ENCODE data around the gene DNLZ. TPM values are rescaled to one million over a fixed set of nuclear protein-coding genes. Genes with fewer than 3 reads are reported as not detected.

Gene DNLZ
- total and polyA plus RNA-seq, 2 donors (not counting 3 experiments of a cell fraction or from before 2014, with no cell fraction given), result 26.9 to 38.4 TPM

- Histone ChIP-seq H3K27ac (ENCODE audit: insufficient read depth, low read depth, low read length) (no peak overlapping the region), H3K4me2 (ENCODE audit: insufficient read depth, low read length) (no peak overlapping the region), H3K27me3 (ENCODE audit: control insufficient read depth in 2 of 2, insufficient read depth in 2 of 2, low read length in 2 of 2) (no peaks in the 10 kb centered on the region), H2AFZ (ENCODE audit: low read depth, low read length) (no peak overlapping the region), H3K9me1 (replicated peaks; ENCODE audit: control insufficient read depth, extremely low read depth, insufficient read depth, low read length) (no peaks in the 10 kb centered on the region), H4K20me1 (replicated peaks; ENCODE audit: control insufficient read depth, extremely low read depth, insufficient read depth, low read length) (no peaks in the 10 kb centered on the region), H3K9me3 (replicated peaks; ENCODE audit: control insufficient read depth, insufficient read depth, low read length) (no peaks in the 10 kb centered on the region), H3K9ac (replicated peaks; ENCODE audit: extremely low read depth, insufficient read depth, low read length) (no peak overlapping the region), H3K36me3 (ENCODE audit: control insufficient read depth in 2 of 2, extremely low read depth in 1 of 2, insufficient read depth in 2 of 2, low read length in 2 of 2) (no peaks in the 10 kb centered on the region), H3K79me2 (ENCODE audit: control insufficient read depth, insufficient read depth, low read length) (peaks cover 3% of the 10 kb centered on the region), H3K4me1 (ENCODE audit: control insufficient read depth, extremely low read depth, insufficient read depth, low read length) (peaks cover 7% of the 10 kb centered on the region), H3K4me3 (replicated peaks in 1 of 3; ENCODE audit: insufficient read depth in 1 of 3, low read depth in 1 of 3, low read length in 3 of 3) (no peak overlapping the region)
- intact Hi-C loops (cut with micrococcal nuclease) (no loop called here), dilution Hi-C loops (cut with MboI; ENCODE audit: extremely low pct_ligation_motif_present, low sequenced_read_pairs) (no loop called here)
- no peak for FAIRE-seq
- DNase-seq (ENCODE audit: low read depth, low spot score), result no peak
- BruUV-seq (replicated peaks), result no TSS peak
- ChIA-PET CTCF (interaction anchor here (0.8 to 1.3 kb wide), 6 partner anchors 10 to 264 kb away, joined by 3 to 5 read pairs (median 3); no protein-coding TSS in a partner anchor), POLR2A (interaction anchor here (0.7 kb wide), 1 partner anchor 624 kb away, joined by 3 read pairs; no protein-coding TSS in a partner anchor)
- TF ChIP-seq GATA2 (IDR thresholded peaks at IDR 0.05; ENCODE audit: insufficient read depth, insufficient read length, low read depth, low read length) (no peak), EZH2 (IDR thresholded peaks at IDR 0.05; ENCODE audit: borderline replicate concordance, low read depth, low read length, severe bottlenecking) (no peak), POLR2AphosphoS5 (IDR thresholded peaks at IDR 0.05; ENCODE audit: insufficient read depth, low read depth, low read length) (no peak), CTCF (IDR thresholded peaks at IDR 0.05; ENCODE audit: extremely low read depth in 1 of 2, insufficient read depth in 1 of 2, low read depth in 1 of 2, low read length in 2 of 2) (no peak), MYC (IDR thresholded peaks at IDR 0.05; ENCODE audit: low read depth, low read length) (no peak), FOS (IDR thresholded peaks at IDR 0.05; ENCODE audit: borderline replicate concordance, insufficient read depth, low read length) (no peak), JUN (IDR thresholded peaks at IDR 0.05; ENCODE audit: borderline replicate concordance, insufficient read depth, insufficient read length, low read depth) (no peak), POLR2A (IDR thresholded peaks at IDR 0.05; ENCODE audit: low read depth, low read length) (no peak), MAX (IDR thresholded peaks at IDR 0.05; ENCODE audit: insufficient read depth, insufficient read length) (no peak)
Measured at GRCh38 chr9:136367296-136368145, 4.0 kb upstream of the DNLZ start.

All from endothelial cell of umbilical vein (primary cell).